RKO (cell line): ENCODE data around the gene LANCL3.
A peak's percentile ranks its signal among the peaks of the same experiment; 100 is the strongest.
"Not testable (repeated sequence)": the region's sequence is repeated elsewhere in the genome, so short reads cannot be mapped to it uniquely, and the experiment has no call there.

Experiments
- DNase-seq: peaks from one replicate; pipeline ENCODE4 v3.0.0-alpha.2; 2016; ENCODE audit warnings: low spot score

The LANCL3 gene

GRCh38 chrX:37571426-37572107 is at the start of gene LANCL3:
TSS of gene LANCL3 (plus strand) at chrX:37571661. CDS start at chrX:37571871, 210 bp downstream.
- not testable (repeated sequence) for DNase-seq

GRCh38 chrX:37523673-37524072 is 47.8 kb upstream of the LANCL3 start:
- not testable (repeated sequence) for DNase-seq

GRCh38 chrX:37541991-37542390 is 29.5 kb upstream of the LANCL3 start:
- no peak for DNase-seq

- no peak for DNase-seq
Measured at GRCh38 chrX:37542791-37543190, 28.7 kb upstream of the LANCL3 start.

- no peak for DNase-seq
Measured at GRCh38 chrX:37543324-37543723, 28.1 kb upstream of the LANCL3 start.

- not testable (repeated sequence) for DNase-seq
Measured at GRCh38 chrX:37544531-37544930, 26.9 kb upstream of the LANCL3 start.

- no peak for DNase-seq
Measured at GRCh38 chrX:37545066-37545465, 26.4 kb upstream of the LANCL3 start.

- not testable (repeated sequence) for DNase-seq
Measured at GRCh38 chrX:37549619-37550018, 21.8 kb upstream of the LANCL3 start.

GRCh38 chrX:37553476-37553875 is 18.0 kb upstream of the LANCL3 start:
- no peak for DNase-seq

- DNase-seq: not testable (repeated sequence)
Measured at GRCh38 chrX:37565254-37565653, 6.2 kb upstream of the LANCL3 start.

GRCh38 chrX:37570349-37570748 is 1.1 kb upstream of the LANCL3 start:
- not testable (repeated sequence) for DNase-seq

GRCh38 chrX:37572108-37572587 is 687 bp downstream of the LANCL3 start:
- DNase-seq: not testable (repeated sequence)

GRCh38 chrX:37573121-37573520 is 1.7 kb downstream of the LANCL3 start:
- peak; percentile 1 for DNase-seq

GRCh38 chrX:37578045-37578444 is 6.6 kb downstream of the LANCL3 start:
- DNase-seq: no peak

- DNase-seq: no peak
Measured at GRCh38 chrX:37580080-37580479, 8.6 kb downstream of the LANCL3 start.

- not testable (repeated sequence) for DNase-seq
Measured at GRCh38 chrX:37587337-37587736, 15.9 kb downstream of the LANCL3 start.

- no peak for DNase-seq
Measured at GRCh38 chrX:37590047-37590446, 18.6 kb downstream of the LANCL3 start.

GRCh38 chrX:37594755-37595382 is 23.4 kb downstream of the LANCL3 start:
- DNase-seq: no peak

- DNase-seq: no peak
Measured at GRCh38 chrX:37599729-37600128, 28.3 kb downstream of the LANCL3 start.

- DNase-seq: no peak
Measured at GRCh38 chrX:37603938-37604409, 32.5 kb downstream of the LANCL3 start.

GRCh38 chrX:37607243-37607642 is 35.8 kb downstream of the LANCL3 start:
- no peak for DNase-seq

- no peak for DNase-seq
Measured at GRCh38 chrX:37608156-37608555, 36.7 kb downstream of the LANCL3 start.

- DNase-seq: no peak
Measured at GRCh38 chrX:37609727-37610126, 38.3 kb downstream of the LANCL3 start.
